ENCODE results near the gene ANGPTL2. TPM values are rescaled to one million over a fixed set of nuclear protein-coding genes. Genes with fewer than 3 reads are reported as not detected.

The ANGPTL2 gene
- total RNA-seq, 1 experiment from 2014 or later = 5.1 TPM

DNA sequence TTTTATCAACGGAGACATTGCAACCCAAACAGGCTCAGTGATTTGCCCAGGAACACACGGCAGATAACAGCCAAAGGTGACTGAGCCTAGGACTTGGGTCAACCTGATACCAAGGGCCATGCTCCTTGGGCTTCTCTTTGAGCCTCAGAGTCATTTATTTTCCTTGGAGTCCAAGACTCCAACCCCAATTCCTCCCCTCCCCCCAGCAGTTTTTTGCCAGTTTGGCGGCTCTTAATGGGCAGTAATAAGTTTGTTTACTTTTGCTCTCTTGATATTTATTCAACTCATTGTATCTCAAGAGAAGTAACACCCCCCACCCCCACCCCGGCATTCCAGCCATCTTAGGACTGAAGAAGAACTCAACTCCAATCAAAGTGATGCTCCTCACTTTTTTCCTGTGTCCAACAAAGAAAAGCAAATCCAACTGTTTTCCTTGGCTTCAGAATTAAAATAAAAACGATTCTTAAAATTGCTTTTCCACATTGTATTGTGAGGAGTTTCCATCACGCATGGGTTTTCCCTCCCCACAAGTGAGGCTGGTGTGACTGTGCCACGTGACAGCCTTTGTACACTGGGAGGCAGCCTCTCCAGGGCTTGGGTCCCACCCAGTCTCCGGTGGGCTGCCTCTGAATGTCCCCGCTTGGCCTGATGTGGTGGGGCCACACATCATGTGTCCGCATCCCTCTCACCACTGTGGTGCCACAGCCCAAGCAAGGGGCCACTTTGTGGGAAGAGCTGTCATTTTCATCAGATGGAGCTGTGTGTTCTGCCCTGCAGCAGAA is 9.1 kb downstream of the ANGPTL2 start:
- no peak overlapping the region for H2BK5ac ChIP-seq (ENCODE audit: insufficient read length, low read length)
- no peaks in the 10 kb centered on the region for H3K23me2 ChIP-seq (ENCODE audit: insufficient read length, low read depth, low read length, poor library complexity, severe bottlenecking)
- no peak overlapping the region for H3T11ph ChIP-seq (ENCODE audit: low read length)
- H2AFZ ChIP-seq (ENCODE audit: low read length) = no peak overlapping the region
- Mint-ChIP-seq H3K27ac (peak overlapping the region in 2 of 3 experiments; percentile 92 to 98; a peak in 4 of 7 replicates), H3K9me3 (no peaks in the 10 kb centered on the region), H3K4me3 (no peak overlapping the region), H3K27me3 (ENCODE audit: low read depth) (no peaks in the 10 kb centered on the region), H3K4me1 (peaks cover 36 to 42% of the 10 kb centered on the region in 2 experiments), H3K36me3 (ENCODE audit: insufficient read depth in 1 of 3, low read depth in 3 of 3) (peaks cover 0 to 3% (median 0%) of the 10 kb centered on the region in 3 experiments; a peak in 3 of 7 replicates)
- no peaks in the 10 kb centered on the region for H3K9me3 ChIP-seq (ENCODE audit: control insufficient read depth, low read depth, low read length)
- TF ChIP-seq, protein P1, sequence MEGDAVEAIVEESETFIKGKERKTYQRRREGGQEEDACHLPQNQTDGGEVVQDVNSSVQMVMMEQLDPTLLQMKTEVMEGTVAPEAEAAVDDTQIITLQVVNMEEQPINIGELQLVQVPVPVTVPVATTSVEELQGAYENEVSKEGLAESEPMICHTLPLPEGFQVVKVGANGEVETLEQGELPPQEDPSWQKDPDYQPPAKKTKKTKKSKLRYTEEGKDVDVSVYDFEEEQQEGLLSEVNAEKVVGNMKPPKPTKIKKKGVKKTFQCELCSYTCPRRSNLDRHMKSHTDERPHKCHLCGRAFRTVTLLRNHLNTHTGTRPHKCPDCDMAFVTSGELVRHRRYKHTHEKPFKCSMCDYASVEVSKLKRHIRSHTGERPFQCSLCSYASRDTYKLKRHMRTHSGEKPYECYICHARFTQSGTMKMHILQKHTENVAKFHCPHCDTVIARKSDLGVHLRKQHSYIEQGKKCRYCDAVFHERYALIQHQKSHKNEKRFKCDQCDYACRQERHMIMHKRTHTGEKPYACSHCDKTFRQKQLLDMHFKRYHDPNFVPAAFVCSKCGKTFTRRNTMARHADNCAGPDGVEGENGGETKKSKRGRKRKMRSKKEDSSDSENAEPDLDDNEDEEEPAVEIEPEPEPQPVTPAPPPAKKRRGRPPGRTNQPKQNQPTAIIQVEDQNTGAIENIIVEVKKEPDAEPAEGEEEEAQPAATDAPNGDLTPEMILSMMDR (conservative IDR thresholded peaks at IDR 0.05) = no peak
- peak overlapping the region; percentile 60 for H3K18ac ChIP-seq (ENCODE audit: insufficient read length, low read depth, low read length)
- H3K27ac ChIP-seq (ENCODE audit: insufficient read length, low read depth, low read length) = no peak overlapping the region
- no peak overlapping the region for H4K5ac ChIP-seq (ENCODE audit: insufficient read length, low read depth, low read length)
- no peaks in the 10 kb centered on the region for H3K79me2 ChIP-seq (ENCODE audit: insufficient read depth, low read length)
- H3K9ac ChIP-seq (ENCODE audit: extremely low read depth, insufficient read length, low read length) = no peak overlapping the region
- no peak for DNase-seq
- H3K79me1 ChIP-seq (ENCODE audit: insufficient read depth, low read depth, low read length, poor library complexity, severe bottlenecking) = no peaks in the 10 kb centered on the region
- no peaks in the 10 kb centered on the region for H4K20me1 ChIP-seq (ENCODE audit: control insufficient read depth, insufficient read depth, insufficient read length)
- H2BK20ac ChIP-seq (ENCODE audit: low read depth, low read length, poor library complexity, severe bottlenecking) = no peak overlapping the region
- H3K4ac ChIP-seq (ENCODE audit: low read depth, low read length) = no peak overlapping the region; the same call in 1 of the 2 replicates
- no peak overlapping the region for H2BK15ac ChIP-seq (ENCODE audit: low read depth, low read length)
- no CpG with 5 or more reads among the region's 10 CpGs for WGBS (ENCODE audit: extremely low coverage, insufficient read length, low lambda C conversion rate)
- no peak overlapping the region for H3K23ac ChIP-seq (ENCODE audit: insufficient read length, low read depth, low read length)
- H3K27me3 ChIP-seq (ENCODE audit: insufficient read depth, low read length) = no peaks in the 10 kb centered on the region
- H3K56ac ChIP-seq (ENCODE audit: insufficient read length, low read depth, low read length) = no peak overlapping the region
- peak overlapping the region; percentile 13 for H4K91ac ChIP-seq (ENCODE audit: insufficient read length, low read depth, low read length)
- no peak overlapping the region for H2AK5ac ChIP-seq (ENCODE audit: insufficient read length, low read length)
- H3K4me1 ChIP-seq (ENCODE audit: insufficient read depth, low read length) = peaks cover 14% of the 10 kb centered on the region; the same call in 1 of the 2 replicates
- no peak overlapping the region; the same call in 1 of the 2 replicates for H3K14ac ChIP-seq (ENCODE audit: insufficient read depth, low read length)
- H2BK12ac ChIP-seq (ENCODE audit: insufficient read length, low read depth, low read length) = peak overlapping the region; percentile 11
- no peak overlapping the region for H2BK120ac ChIP-seq (ENCODE audit: low read depth, low read length, poor library complexity, severe bottlenecking)
- H4K8ac ChIP-seq (replicated peaks; ENCODE audit: insufficient read length, low read depth, low read length) = no peak overlapping the region
- H3K4me2 ChIP-seq (ENCODE audit: insufficient read depth, insufficient read length, low read length) = no peak overlapping the region
